PC-3 (cell line): ENCODE measurements around the gene TPO.

Experiments used
- CTCF ChIP-seq: fragments of 300-600 bp; sonication (generic); conservative IDR thresholded peaks from 2 replicates; pipeline ENCODE4 v1.5.1; 2017; ENCODE audit warnings: antibody characterized with exemption, low read depth, mild to moderate bottlenecking, low read length
- EZH2 ChIP-seq: fragments of 300-600 bp; sonication (generic); IDR thresholded peaks from one replicate; pipeline ENCODE4 v1.6.1; 2017; ENCODE audit warnings: antibody characterized with exemption, mild to moderate bottlenecking, low read length; ENCODE audit not compliant: unreplicated experiment

DNA sequence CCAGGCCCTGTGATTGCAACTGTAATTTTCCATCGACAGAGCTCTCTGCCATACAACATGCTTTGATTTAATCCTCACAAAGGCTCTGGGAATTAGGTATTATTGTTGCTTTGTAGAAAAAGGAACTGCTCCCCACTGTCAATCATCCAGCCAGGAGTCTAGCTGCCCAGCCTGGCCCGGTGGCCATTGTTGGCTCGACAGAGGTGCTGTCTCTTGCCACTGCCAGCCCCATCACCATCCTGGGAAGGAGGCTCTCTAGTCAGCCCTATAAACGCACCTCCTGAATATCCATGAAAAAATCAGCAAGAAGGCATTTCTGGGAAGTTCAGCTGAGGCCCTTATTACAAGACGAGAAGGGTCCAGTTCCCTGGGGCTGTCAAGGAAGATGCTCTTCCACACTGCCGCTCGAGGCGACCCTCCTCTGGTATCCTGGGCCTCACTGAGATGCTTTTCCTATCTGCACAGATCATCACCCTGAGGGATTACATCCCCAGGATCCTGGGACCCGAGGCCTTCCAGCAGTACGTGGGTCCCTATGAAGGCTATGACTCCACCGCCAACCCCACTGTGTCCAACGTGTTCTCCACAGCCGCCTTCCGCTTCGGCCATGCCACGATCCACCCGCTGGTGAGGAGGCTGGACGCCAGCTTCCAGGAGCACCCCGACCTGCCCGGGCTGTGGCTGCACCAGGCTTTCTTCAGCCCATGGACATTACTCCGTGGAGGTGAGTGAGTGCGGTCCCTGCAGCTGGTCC is 71.0 kb downstream of the TPO start:
- no peak for TF ChIP-seq CTCF
- TF ChIP-seq EZH2, result no peak
